BLaER1 (cell line): ENCODE results near the gene PDIA2.
"Not testable (repeated sequence)": the region's sequence is repeated elsewhere in the genome, so short reads cannot be mapped to it uniquely, and the experiment has no call there.

ENCODE experiments used
- H3K27ac ChIP-seq: shearing (Covaris generic); formaldehyde crosslinking; 2 replicates; pipeline ENCODE4 v1.8.1; 2022
- H3K27me3 ChIP-seq: shearing (Covaris generic); formaldehyde crosslinking; 2 replicates; pipeline ENCODE4 v1.8.1; 2022
- H3K36me3 ChIP-seq: shearing (Covaris generic); formaldehyde crosslinking; 2 replicates; pipeline ENCODE4 v1.8.1; 2022
- H3K4me1 ChIP-seq: shearing (Covaris generic); formaldehyde crosslinking; 2 replicates; pipeline ENCODE4 v1.8.1; 2022
- H3K4me2 ChIP-seq: shearing (Covaris generic); formaldehyde crosslinking; 2 replicates; pipeline ENCODE4 v1.8.1; 2022
- H3K4me3 ChIP-seq: shearing (Covaris generic); formaldehyde crosslinking; 2 replicates; pipeline ENCODE4 v1.8.1; 2022
- H3K9ac ChIP-seq: shearing (Covaris generic); formaldehyde crosslinking; 2 replicates; pipeline ENCODE4 v1.8.1; 2022
- H3K9me3 ChIP-seq: shearing (Covaris generic); formaldehyde crosslinking; 2 replicates; pipeline ENCODE4 v1.8.1; 2022
- H4K20me1 ChIP-seq: shearing (Covaris generic); formaldehyde crosslinking; 2 replicates; pipeline ENCODE4 v1.8.1; 2022
- Cebpa-rat ChIP-seq: shearing (Covaris generic); IDR thresholded peaks from 2 replicates; pipeline ENCODE4 v1.8.1; 2022

The PDIA2 gene

GRCh38 chr16:262121-262745 lies 20.7 kb upstream of the PDIA2 start:
- H3K4me2 ChIP-seq, result no peak overlapping the region
- TF ChIP-seq Cebpa-rat, result no peak
- H3K9ac ChIP-seq, result no peak overlapping the region
- peaks cover 87% of the 10 kb centered on the region for H3K36me3 ChIP-seq
- no peaks in the 10 kb centered on the region for H3K27me3 ChIP-seq
- no peaks in the 10 kb centered on the region for H3K4me1 ChIP-seq
- no peak overlapping the region for H3K4me3 ChIP-seq
- no peak overlapping the region for H3K27ac ChIP-seq
- H4K20me1 ChIP-seq, result 0 out of 2 replicates have a peak, but pooled peaks cover 11% of the 10 kb centered on the region
- H3K9me3 ChIP-seq, result no peaks in the 10 kb centered on the region

- Histone ChIP-seq H3K4me1 (no peaks in the 10 kb centered on the region), H3K9ac (no peak overlapping the region), H3K36me3 (peaks cover 80% of the 10 kb centered on the region), H3K27me3 (no peaks in the 10 kb centered on the region), H4K20me1 (0 out of 2 replicates have a peak, but pooled peaks cover 11% of the 10 kb centered on the region), H3K4me2 (no peak overlapping the region), H3K9me3 (no peaks in the 10 kb centered on the region), H3K4me3 (no peak overlapping the region), H3K27ac (no peak overlapping the region)
- no peak for TF ChIP-seq Cebpa-rat
Measured at GRCh38 chr16:263182-263774, 19.7 kb upstream of the PDIA2 start.

DNA sequence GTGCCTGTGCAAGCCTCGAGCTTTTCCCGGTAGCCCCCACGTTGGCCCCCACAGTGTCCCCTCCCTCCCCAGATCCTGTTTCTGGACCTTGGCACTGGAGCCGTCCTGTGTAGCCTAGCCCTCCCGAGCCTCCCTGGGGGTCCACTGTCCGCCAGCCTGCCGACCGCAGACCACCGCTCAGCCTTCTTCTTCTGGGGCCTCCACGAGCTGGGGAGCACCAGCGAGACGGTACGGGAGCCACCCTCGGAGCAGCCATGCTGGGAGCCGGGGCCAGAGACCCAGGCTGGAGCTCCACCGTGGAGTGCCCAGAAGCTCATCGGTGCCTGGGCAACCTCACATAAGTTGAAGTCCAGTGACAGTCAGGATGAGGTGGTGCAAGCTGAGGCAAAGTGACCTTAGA lies 19.0 kb upstream of the PDIA2 start:
- H3K4me1 ChIP-seq, result no peaks in the 10 kb centered on the region
- no peak overlapping the region for H3K27ac ChIP-seq
- no peak overlapping the region for H3K4me2 ChIP-seq
- TF ChIP-seq Cebpa-rat, result no peak
- no peaks in the 10 kb centered on the region for H3K9me3 ChIP-seq
- H4K20me1 ChIP-seq, result 0 out of 2 replicates have a peak, but pooled peaks cover 11% of the 10 kb centered on the region
- H3K9ac ChIP-seq, result no peak overlapping the region
- H3K36me3 ChIP-seq, result peaks cover 75% of the 10 kb centered on the region
- H3K4me3 ChIP-seq, result no peak overlapping the region
- no peaks in the 10 kb centered on the region for H3K27me3 ChIP-seq

DNA sequence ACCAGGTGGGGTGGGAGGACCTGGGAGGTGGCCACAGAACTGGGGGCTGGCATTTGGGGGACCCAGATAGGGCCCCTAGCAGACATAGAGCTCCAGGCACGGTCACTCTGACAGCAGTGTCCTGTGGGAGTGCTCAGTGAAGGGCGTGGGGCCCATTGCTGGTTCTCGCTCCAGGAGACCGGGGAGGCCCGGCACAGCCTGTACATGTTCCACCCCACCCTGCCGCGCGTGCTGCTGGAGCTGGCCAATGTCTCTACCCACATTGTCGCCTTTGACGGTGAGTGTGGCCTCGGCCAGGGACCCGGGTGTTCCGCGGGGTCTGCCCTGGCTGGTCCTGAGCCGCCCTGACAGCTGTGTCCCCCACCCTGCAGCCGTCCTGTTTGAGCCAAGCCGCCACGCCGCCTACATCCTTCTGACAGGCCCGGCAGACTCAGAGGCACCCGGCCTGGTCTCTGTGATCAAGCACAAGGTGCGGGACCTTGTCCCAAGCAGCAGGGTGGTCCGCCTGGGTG lies 18.5 kb upstream of the PDIA2 start:
- no peaks in the 10 kb centered on the region for H3K9me3 ChIP-seq
- H3K9ac ChIP-seq, result no peak overlapping the region
- H3K4me3 ChIP-seq, result no peak overlapping the region
- H3K4me1 ChIP-seq, result no peaks in the 10 kb centered on the region
- no peaks in the 10 kb centered on the region for H3K27me3 ChIP-seq
- H3K36me3 ChIP-seq, result peaks cover 69% of the 10 kb centered on the region
- H3K27ac ChIP-seq, result no peak overlapping the region
- H4K20me1 ChIP-seq, result 0 out of 2 replicates have a peak, but pooled peaks cover 15% of the 10 kb centered on the region
- no peak for TF ChIP-seq Cebpa-rat
- no peak overlapping the region for H3K4me2 ChIP-seq

GRCh38 chr16:265002-265529 lies 17.9 kb upstream of the PDIA2 start:
- H3K27ac ChIP-seq, result no peak overlapping the region
- no peak overlapping the region for H3K9ac ChIP-seq
- TF ChIP-seq Cebpa-rat, result no peak

GRCh38 chr16:265711-266110 lies 17.3 kb upstream of the PDIA2 start:
- H3K27ac ChIP-seq, result no peak overlapping the region
- no peaks in the 10 kb centered on the region for H3K4me1 ChIP-seq
- no peak overlapping the region for H3K9ac ChIP-seq
- no peaks in the 10 kb centered on the region for H3K27me3 ChIP-seq
- H3K9me3 ChIP-seq, result no peaks in the 10 kb centered on the region
- 0 out of 2 replicates have a peak, but pooled peaks cover 6% of the 10 kb centered on the region for H4K20me1 ChIP-seq
- H3K4me3 ChIP-seq, result no peak overlapping the region
- no peak overlapping the region for H3K4me2 ChIP-seq
- TF ChIP-seq Cebpa-rat, result no peak
- peaks cover 57% of the 10 kb centered on the region for H3K36me3 ChIP-seq

More at GRCh38 chr16:265002-265529, 17.9 kb upstream of the PDIA2 start:
- no peak overlapping the region for H3K4me2 ChIP-seq
- no peaks in the 10 kb centered on the region for H3K4me1 ChIP-seq
- no peaks in the 10 kb centered on the region for H3K27me3 ChIP-seq
- H3K9me3 ChIP-seq, result no peaks in the 10 kb centered on the region
- no peak overlapping the region for H3K4me3 ChIP-seq
- peaks cover 63% of the 10 kb centered on the region for H3K36me3 ChIP-seq
- 0 out of 2 replicates have a peak, but pooled peaks cover 11% of the 10 kb centered on the region for H4K20me1 ChIP-seq

DNA sequence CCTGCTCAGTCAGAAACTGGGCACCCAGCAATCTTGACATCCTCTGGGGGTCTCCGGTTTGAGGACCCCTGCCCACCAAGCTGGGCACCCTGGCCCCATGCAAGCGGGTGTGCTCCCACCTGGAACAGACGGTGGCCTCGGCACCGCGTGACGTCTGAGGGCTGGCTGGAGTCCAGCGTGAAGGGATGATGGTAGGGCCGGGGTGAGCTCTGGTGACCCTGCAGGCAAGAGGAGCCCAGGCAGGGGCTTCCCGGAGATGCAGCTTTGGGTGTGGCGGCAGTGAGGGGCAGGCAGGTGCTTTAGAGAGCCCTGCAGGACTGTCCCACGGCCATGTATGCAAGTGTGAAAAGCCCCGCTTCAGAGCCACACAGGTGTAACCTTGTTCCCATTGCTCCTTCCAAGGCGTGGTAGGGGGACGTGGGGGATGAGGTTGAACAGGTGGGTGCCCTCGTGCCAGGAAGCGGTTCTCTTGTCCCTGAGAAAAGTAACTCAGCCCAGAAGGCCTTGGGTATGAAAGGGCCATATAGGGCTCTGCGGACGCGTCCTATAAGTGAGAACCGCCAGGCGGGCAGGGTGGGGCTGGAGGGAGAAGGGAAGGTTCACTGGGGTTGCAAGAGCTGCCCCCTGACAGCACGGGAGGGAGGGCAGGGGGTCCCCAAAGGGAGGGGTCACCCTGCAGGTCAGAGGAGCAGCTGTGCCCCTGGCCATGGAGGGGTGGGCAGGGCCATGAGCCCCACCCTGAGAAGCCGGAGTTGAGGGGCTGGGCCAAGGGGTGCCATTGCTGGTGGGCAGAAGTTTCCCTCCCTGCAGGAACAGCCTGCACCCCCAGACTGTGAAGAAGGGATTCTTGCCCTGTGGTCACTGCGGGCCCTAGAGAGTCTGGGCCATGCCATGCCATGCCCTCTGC lies 16.5 kb upstream of the PDIA2 start:
- no peaks in the 10 kb centered on the region for H3K27me3 ChIP-seq
- no peak overlapping the region for H3K4me2 ChIP-seq
- 0 out of 2 replicates have a peak, but pooled peaks cover 6% of the 10 kb centered on the region for H4K20me1 ChIP-seq
- no peak overlapping the region for H3K4me3 ChIP-seq
- no peak for TF ChIP-seq Cebpa-rat
- H3K4me1 ChIP-seq, result no peaks in the 10 kb centered on the region
- H3K27ac ChIP-seq, result no peak overlapping the region
- no peaks in the 10 kb centered on the region for H3K9me3 ChIP-seq
- peaks cover 49% of the 10 kb centered on the region for H3K36me3 ChIP-seq
- no peak overlapping the region for H3K9ac ChIP-seq

GRCh38 chr16:267562-267961 lies 15.4 kb upstream of the PDIA2 start:
- H3K9ac ChIP-seq, H3K9me3 ChIP-seq, H3K4me3 ChIP-seq, H3K27ac ChIP-seq, H3K4me1 ChIP-seq, H4K20me1 ChIP-seq, H3K4me2 ChIP-seq, H3K27me3 ChIP-seq: not testable (repeated sequence)
- peaks cover 38% of the 10 kb centered on the region for H3K36me3 ChIP-seq

GRCh38 chr16:268141-269053 lies 14.6 kb upstream of the PDIA2 start:
- Histone ChIP-seq H3K27me3 (peaks cover 4% of the 10 kb centered on the region; the same call in 1 of the 2 replicates), H3K36me3 (peaks cover 30% of the 10 kb centered on the region), H3K27ac (no peak overlapping the region), H3K9me3 (no peaks in the 10 kb centered on the region), H3K4me2 (no peak overlapping the region), H3K4me1 (no peaks in the 10 kb centered on the region), H3K4me3 (no peak overlapping the region), H3K9ac (no peak overlapping the region), H4K20me1 (0 out of 2 replicates have a peak, but pooled peaks cover 6% of the 10 kb centered on the region)
- no peak for TF ChIP-seq Cebpa-rat
